Measurements from ENCODE around the gene MRPL28. TPM values are rescaled to one million over a fixed set of nuclear protein-coding genes. Genes with fewer than 3 reads are reported as not detected.

The MRPL28 gene
- total RNA-seq, 2 donors from 2014 or later: 89.0 to 90.3 TPM

GRCh38 chr16:368388-369158, 1.8 kb downstream of the MRPL28 start:
- Histone ChIP-seq H3K4me1 (peaks cover 0 to 19% of the 10 kb centered on the region in 2 donors), H3K9me3 (no peaks in the 10 kb centered on the region), H3K27me3 (no peaks in the 10 kb centered on the region), H3K27ac (no peak overlapping the region), H3K4me3 (no peak overlapping the region), H3K36me3 (peaks cover 38% of the 10 kb centered on the region)
- DNase-seq (ENCODE audit: low spot score): no peak
- TF ChIP-seq, protein P1, sequence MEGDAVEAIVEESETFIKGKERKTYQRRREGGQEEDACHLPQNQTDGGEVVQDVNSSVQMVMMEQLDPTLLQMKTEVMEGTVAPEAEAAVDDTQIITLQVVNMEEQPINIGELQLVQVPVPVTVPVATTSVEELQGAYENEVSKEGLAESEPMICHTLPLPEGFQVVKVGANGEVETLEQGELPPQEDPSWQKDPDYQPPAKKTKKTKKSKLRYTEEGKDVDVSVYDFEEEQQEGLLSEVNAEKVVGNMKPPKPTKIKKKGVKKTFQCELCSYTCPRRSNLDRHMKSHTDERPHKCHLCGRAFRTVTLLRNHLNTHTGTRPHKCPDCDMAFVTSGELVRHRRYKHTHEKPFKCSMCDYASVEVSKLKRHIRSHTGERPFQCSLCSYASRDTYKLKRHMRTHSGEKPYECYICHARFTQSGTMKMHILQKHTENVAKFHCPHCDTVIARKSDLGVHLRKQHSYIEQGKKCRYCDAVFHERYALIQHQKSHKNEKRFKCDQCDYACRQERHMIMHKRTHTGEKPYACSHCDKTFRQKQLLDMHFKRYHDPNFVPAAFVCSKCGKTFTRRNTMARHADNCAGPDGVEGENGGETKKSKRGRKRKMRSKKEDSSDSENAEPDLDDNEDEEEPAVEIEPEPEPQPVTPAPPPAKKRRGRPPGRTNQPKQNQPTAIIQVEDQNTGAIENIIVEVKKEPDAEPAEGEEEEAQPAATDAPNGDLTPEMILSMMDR (IDR thresholded peaks at IDR 0.05): no peak

DNA sequence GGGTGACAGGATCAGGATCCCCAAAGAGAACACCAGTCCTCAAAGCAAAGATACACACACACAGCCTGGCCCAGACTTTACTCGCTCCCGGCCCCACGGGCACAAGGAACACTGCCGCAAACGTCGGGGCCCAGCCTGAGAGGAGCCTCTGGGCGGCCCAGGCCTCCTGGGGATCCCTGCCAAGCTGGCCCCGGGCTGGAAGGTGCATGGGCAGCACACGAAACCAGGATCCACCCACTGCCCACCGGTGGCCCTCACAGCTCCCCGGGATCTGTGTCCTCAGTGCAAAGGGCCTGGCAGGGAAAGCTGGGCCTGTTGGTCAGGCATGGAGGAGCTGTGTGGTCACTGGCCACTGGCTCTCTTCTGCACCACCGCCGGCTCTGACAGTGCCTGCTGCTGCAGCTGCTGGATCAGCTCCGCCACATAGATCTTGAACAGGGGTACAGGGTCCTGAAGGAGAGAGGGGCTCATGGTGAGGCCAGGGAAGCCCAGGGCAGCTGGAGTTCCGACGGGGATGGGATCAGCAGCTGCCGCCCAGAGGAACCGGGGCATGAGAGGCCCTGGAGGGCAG, 2.9 kb downstream of the MRPL28 start:
- Histone ChIP-seq H3K27ac (no peak overlapping the region), H3K4me3 (no peak overlapping the region), H3K27me3 (no peaks in the 10 kb centered on the region), H3K36me3 (peaks cover 34% of the 10 kb centered on the region), H3K9me3 (no peaks in the 10 kb centered on the region), H3K4me1 (peaks cover 0 to 20% of the 10 kb centered on the region in 2 donors)
- no peak for DNase-seq (ENCODE audit: low spot score)
- TF ChIP-seq, protein P1 (IDR thresholded peaks at IDR 0.05): no peak

- no peak overlapping the region for H3K4me3 ChIP-seq
- peaks cover 0 to 28% of the 10 kb centered on the region in 2 donors for H3K4me1 ChIP-seq
- TF ChIP-seq, protein P1 (IDR thresholded peaks at IDR 0.05): no peak
- H3K27me3 ChIP-seq: no peaks in the 10 kb centered on the region
- H3K36me3 ChIP-seq: peaks cover 28% of the 10 kb centered on the region
- no peak overlapping the region for H3K27ac ChIP-seq
- DNase-seq (ENCODE audit: low spot score): no peak
- H3K9me3 ChIP-seq: no peaks in the 10 kb centered on the region
Observed at GRCh38 chr16:366476-366875, 3.9 kb downstream of the MRPL28 start.

- H3K4me1 ChIP-seq: peaks cover 0 to 17% of the 10 kb centered on the region in 2 donors
Observed at GRCh38 chr16:364595-365491, 5.5 kb downstream of the MRPL28 start.

DNA sequence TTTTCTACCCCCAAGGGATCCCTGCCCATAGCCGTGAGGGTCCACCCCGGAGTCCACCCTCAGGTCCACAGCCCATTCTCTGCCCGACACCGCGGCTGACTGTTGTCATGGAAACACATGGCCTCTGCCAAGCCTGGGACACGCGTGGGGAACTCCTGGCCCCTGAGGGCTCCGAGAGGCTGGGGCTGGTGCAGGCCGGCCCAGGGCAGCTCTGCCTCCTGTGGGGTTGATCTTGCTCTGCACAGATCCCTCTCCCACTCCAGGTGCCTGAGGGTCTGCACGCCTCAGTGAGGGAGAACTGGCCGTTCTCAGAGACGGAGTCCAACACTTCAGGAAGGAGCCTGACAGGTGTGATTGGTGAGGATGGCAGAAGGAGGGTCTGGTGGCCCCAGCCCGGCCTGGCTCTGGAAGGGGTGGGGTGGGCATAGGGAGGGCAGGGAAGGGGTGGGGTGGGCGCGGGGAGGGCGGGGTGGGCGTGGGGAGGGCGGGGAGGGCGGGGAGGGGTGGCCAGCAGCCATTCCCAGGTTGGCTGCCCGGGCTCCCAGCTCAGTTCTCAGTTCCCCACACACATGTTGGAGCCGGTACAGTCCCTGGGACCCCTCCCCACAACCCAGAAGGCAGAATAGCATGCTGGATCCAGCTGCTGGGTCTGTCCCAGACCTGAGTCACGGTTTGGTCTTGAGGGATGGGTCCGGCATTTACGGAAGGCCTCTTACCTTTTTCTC, 6.4 kb downstream of the MRPL28 start:
- H3K4me1 ChIP-seq: peaks cover 0 to 9% of the 10 kb centered on the region in 2 donors
- no peaks in the 10 kb centered on the region for H3K9me3 ChIP-seq
- H3K27ac ChIP-seq: no peak overlapping the region
- DNase-seq (ENCODE audit: low spot score): no peak
- no peaks in the 10 kb centered on the region for H3K27me3 ChIP-seq
- TF ChIP-seq, protein P1 (IDR thresholded peaks at IDR 0.05): no peak
- no peak overlapping the region for H3K4me3 ChIP-seq
- H3K36me3 ChIP-seq: peaks cover 24% of the 10 kb centered on the region

More at GRCh38 chr16:364595-365491, 5.5 kb downstream of the MRPL28 start:
- no peak for DNase-seq (ENCODE audit: low spot score)
- Histone ChIP-seq H3K9me3 (no peaks in the 10 kb centered on the region), H3K4me3 (no peak overlapping the region), H3K27me3 (no peaks in the 10 kb centered on the region), H3K27ac (no peak overlapping the region), H3K36me3 (peaks cover 27% of the 10 kb centered on the region)
- TF ChIP-seq, protein P1 (IDR thresholded peaks at IDR 0.05): no peak

Data from right atrium auricular region (tissue), 2 donors.